Amniotic epithelial cell (primary cell): ENCODE data around the gene CD58.
A peak's percentile ranks its signal among the peaks of the same experiment; 100 is the strongest.

Source experiments
- DNase-seq: peaks from one replicate; pipeline ENCODE4 v3.0.0-alpha.2; 2010; ENCODE audit warnings: low read depth

Gene CD58

GRCh38 chr1:116508085-116508983 lies 62.5 kb downstream of the CD58 start:
- DNase-seq = no peak

- no peak for DNase-seq
These were observed 63.2 kb downstream of the CD58 start for GRCh38 chr1:116507631-116508030.

GRCh38 chr1:116506132-116507004 lies 64.5 kb downstream of the CD58 start:
- peak; percentile 64 for DNase-seq

- peak; percentile 68 for DNase-seq
These were observed 66.3 kb downstream of the CD58 start for GRCh38 chr1:116504308-116505156.

- peak; percentile 49 for DNase-seq
These were observed 67.1 kb downstream of the CD58 start for GRCh38 chr1:116503546-116504307.

- no peak for DNase-seq
These were observed 68.0 kb downstream of the CD58 start for GRCh38 chr1:116502671-116503314.

- no peak for DNase-seq
These were observed 69.0 kb downstream of the CD58 start for GRCh38 chr1:116501870-116502244.

- no peak for DNase-seq
These were observed 69.5 kb downstream of the CD58 start for GRCh38 chr1:116501125-116501869.

GRCh38 chr1:116498789-116499628 lies 71.8 kb downstream of the CD58 start:
- peak; percentile 48 for DNase-seq

GRCh38 chr1:116497656-116498055 lies 73.2 kb downstream of the CD58 start:
- peak; percentile 49 for DNase-seq

- no peak for DNase-seq
These were observed 73.9 kb downstream of the CD58 start for GRCh38 chr1:116496898-116497297.

- peak; percentile 45 for DNase-seq
These were observed 74.4 kb downstream of the CD58 start for GRCh38 chr1:116496380-116496779.

- DNase-seq = no peak
These were observed 75.3 kb downstream of the CD58 start for GRCh38 chr1:116495535-116495934.

GRCh38 chr1:116494745-116495144 lies 76.1 kb downstream of the CD58 start:
- no peak for DNase-seq

- DNase-seq = no peak
These were observed 76.5 kb downstream of the CD58 start for GRCh38 chr1:116494353-116494692.

GRCh38 chr1:116493484-116494352 lies 77.1 kb downstream of the CD58 start:
- no peak for DNase-seq

- no peak for DNase-seq
These were observed 77.8 kb downstream of the CD58 start for GRCh38 chr1:116493036-116493435.

- peak; percentile 79 for DNase-seq
These were observed 78.4 kb downstream of the CD58 start for GRCh38 chr1:116492358-116492811.
